ENCODE results near the gene RAP2B.

Gene RAP2B

DNA sequence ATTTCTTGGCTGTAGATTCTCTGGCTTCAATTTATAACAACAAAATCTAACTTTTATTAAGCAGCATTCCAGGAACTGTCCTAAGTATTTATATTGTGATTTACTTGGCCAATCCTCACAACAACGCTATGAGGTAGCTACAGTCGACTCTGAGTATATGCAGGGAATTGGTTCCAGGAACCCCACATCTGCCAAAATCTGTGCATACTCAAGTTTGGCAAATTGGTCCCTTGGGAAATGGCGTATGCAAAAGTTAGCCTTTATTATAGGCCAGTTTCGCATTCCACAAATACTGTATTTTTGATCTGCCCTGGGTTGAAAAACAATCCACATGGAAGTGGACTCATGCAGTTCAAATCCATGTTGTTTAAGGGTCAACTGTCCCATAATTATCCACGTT, 53.9 kb downstream of the RAP2B start:
- in situ Hi-C loops (cut with HindIII; ENCODE audit: low sequenced_read_pairs): no loop called here
- DNase-seq (ENCODE audit: low read depth, low spot score): peak; percentile 7
- no peak overlapping the region for H3K4me3 ChIP-seq (ENCODE audit: low read depth, low read length)
- TF ChIP-seq, protein P1, sequence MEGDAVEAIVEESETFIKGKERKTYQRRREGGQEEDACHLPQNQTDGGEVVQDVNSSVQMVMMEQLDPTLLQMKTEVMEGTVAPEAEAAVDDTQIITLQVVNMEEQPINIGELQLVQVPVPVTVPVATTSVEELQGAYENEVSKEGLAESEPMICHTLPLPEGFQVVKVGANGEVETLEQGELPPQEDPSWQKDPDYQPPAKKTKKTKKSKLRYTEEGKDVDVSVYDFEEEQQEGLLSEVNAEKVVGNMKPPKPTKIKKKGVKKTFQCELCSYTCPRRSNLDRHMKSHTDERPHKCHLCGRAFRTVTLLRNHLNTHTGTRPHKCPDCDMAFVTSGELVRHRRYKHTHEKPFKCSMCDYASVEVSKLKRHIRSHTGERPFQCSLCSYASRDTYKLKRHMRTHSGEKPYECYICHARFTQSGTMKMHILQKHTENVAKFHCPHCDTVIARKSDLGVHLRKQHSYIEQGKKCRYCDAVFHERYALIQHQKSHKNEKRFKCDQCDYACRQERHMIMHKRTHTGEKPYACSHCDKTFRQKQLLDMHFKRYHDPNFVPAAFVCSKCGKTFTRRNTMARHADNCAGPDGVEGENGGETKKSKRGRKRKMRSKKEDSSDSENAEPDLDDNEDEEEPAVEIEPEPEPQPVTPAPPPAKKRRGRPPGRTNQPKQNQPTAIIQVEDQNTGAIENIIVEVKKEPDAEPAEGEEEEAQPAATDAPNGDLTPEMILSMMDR (IDR thresholded peaks at IDR 0.05; ENCODE audit: low read depth, low read length): no peak

DNA sequence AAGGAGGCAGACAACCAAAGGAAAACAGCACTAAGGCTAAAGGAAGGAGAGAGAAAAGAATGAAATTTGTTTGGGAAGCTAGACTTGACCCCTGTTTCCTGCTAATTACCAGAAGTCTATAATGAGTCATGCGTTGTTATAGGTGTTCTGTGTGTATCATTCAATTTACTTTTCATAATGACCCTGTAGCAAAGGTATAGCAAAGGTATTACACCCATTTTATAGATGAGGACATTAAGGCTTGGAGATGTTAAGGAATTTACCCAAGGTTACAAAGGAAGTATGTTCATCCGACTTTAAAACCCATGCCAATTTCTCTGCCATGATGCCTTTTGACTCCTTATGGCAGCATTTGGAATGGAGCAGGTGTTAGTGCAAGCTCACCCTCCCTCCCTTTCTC, 54.9 kb downstream of the RAP2B start:
- no peak overlapping the region for H3K4me3 ChIP-seq (ENCODE audit: low read depth, low read length)
- DNase-seq (ENCODE audit: low read depth, low spot score): no peak
- TF ChIP-seq, protein P1 (IDR thresholded peaks at IDR 0.05; ENCODE audit: low read depth, low read length): no peak
- in situ Hi-C loops (cut with HindIII; ENCODE audit: low sequenced_read_pairs): no loop called here

DNA sequence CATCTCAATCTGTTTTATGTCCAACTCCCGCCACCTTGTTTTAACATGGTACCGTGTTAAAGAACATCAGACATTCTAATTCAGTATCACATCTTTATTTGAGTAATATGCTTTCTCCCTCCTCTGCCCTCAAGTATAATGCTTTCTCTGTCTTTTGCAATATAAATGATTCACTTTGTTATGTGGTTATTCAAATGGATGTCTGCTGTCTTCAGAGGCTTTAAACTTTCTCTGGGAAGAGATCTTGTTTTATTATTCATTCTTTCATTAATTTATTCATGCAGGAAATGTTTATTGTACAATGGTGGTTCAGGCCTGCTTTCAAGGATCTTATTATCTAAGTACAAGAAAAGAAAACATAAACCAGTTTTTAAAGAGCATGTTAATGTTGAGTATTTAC, 57.1 kb downstream of the RAP2B start:
- TF ChIP-seq, protein P1 (IDR thresholded peaks at IDR 0.05; ENCODE audit: low read depth, low read length): no peak
- no peak overlapping the region for H3K4me3 ChIP-seq (ENCODE audit: low read depth, low read length)
- peak; percentile 19 for DNase-seq (ENCODE audit: low read depth, low spot score)
- in situ Hi-C loops (cut with HindIII; ENCODE audit: low sequenced_read_pairs): no loop called here
